ENCODE results near the gene NLRC3.

DNA sequence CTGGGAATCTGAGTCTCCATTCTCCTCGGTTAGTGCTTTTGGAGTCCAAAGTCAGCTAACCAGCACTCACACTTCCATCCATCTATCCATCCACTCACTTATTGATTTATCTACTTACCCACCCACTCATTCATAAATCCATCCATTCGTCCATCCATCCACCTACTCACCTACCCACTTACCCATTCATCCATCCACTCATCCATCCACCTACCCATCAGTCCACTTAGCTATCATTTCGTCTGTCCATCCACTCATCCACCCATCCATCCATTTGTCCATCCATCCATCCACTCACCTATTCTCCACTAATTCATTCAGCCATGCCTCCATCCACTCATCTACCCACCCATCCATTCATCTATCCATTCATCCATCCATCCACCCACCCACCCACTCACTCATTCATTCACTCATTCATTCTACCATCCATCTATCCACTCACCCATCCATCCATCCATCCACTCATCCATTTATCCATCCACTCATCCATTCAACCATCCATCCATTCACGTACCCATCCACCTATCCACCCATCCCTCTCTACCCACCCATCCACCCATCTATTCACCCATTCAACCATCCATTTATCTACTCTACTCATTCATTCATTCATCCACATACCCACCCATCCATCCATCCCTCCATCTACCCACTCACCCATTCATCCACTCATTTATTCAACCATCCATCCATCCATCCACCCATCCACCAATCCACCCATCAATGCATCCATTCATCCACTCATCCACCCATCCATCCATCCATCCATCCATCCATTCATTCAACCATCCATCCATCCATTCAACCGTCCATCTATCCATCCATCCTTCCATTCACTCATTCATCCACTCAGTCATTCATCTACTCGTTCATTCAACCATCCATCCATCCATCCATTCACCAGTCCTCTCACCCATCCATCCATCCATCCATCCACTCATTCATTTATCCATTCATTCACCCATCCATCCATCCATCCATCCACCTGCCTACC lies 26.1 kb downstream of the NLRC3 start:
- TF ChIP-seq EZH2 (IDR thresholded peaks at IDR 0.05; ENCODE audit: borderline replicate concordance, low read length) (no peak), CTCF (conservative IDR thresholded peaks at IDR 0.05 in 1 of 2, IDR thresholded peaks at IDR 0.05 in 1 of 2; ENCODE audit: extremely low read depth in 1 of 2, insufficient read depth in 1 of 2, low read depth in 1 of 2, low read length in 2 of 2) (no peak)
